Liver (tissue), 9 donors: Measurements from ENCODE around the gene CAPZB. TPM values are rescaled to one million over a fixed set of nuclear protein-coding genes. Genes with fewer than 3 reads are reported as not detected.

Source experiments
- DNase-seq: peaks from one replicate; pipeline ENCODE4 v3.0.0-alpha.2; 2017; ENCODE audit warnings: low spot score
- H3K27ac ChIP-seq, 2 donors: one replicate each; pipeline ENCODE4 v1.7.0; 2013; ENCODE audit warnings: inconsistent platforms in 2 of 2, low read length in 2 of 2, control low read depth in 1 of 2, low read depth in 1 of 2, mild to moderate bottlenecking in 1 of 2
- H3K27me3 ChIP-seq, 4 donors: one replicate each; pipeline versions ENCODE4 v1.6.1 to v1.7.0; 2013; ENCODE audit warnings: low read length in 3 of 4, inconsistent platforms in 1 of 4, mild to moderate bottlenecking in 1 of 4, moderate library complexity in 1 of 4; ENCODE audit not compliant: control insufficient read depth in 4 of 4, insufficient read depth in 4 of 4
- H3K36me3 ChIP-seq, 4 donors: one replicate each; pipeline versions ENCODE4 v1.6.1 to v1.7.0; 2013; ENCODE audit warnings: low read length in 3 of 4, mild to moderate bottlenecking in 3 of 4, low read depth in 1 of 4, moderate library complexity in 1 of 4; ENCODE audit not compliant: control insufficient read depth in 4 of 4, insufficient read depth in 3 of 4
- H3K4me1 ChIP-seq, 4 donors: one replicate each; pipeline versions ENCODE4 v1.6.1 to v1.7.0; 2013; ENCODE audit warnings: low read length in 3 of 4, mild to moderate bottlenecking in 3 of 4, moderate library complexity in 1 of 4; ENCODE audit not compliant: control insufficient read depth in 4 of 4, insufficient read depth in 4 of 4
- H3K4me3 ChIP-seq, 3 donors: one replicate each; pipeline versions ENCODE4 v1.6.1 to v1.7.0; 2013; ENCODE audit warnings: low read length in 3 of 3, control low read depth in 1 of 3, low read depth in 1 of 3, mild to moderate bottlenecking in 1 of 3
- H3K9ac ChIP-seq, 2 donors: one replicate each; pipeline ENCODE4 v1.7.0; 2013; ENCODE audit warnings: low read length in 2 of 2, mild to moderate bottlenecking in 2 of 2, moderate library complexity in 2 of 2, control low read depth in 1 of 2, low read depth in 1 of 2
- H3K9me3 ChIP-seq, 4 donors: one replicate each; pipeline versions ENCODE4 v1.6.1 to v1.7.0; 2013; ENCODE audit warnings: low read length in 3 of 4; ENCODE audit not compliant: control insufficient read depth in 4 of 4
- CTCF ChIP-seq: fragments of 150-350 bp; IDR thresholded peaks from 2 replicates; pipeline ENCODE4 v1.5.1; 2017; ENCODE audit warnings: improper control_type of control experiment, low read depth, low read length; ENCODE audit not compliant: missing input control
- EGR1 ChIP-seq, 2 donors: IDR thresholded peaks; 2 replicates each; pipeline ENCODE4 v1.6.1; 2016 to 2018; ENCODE audit warnings: antibody characterized with exemption in 2 of 2, low read depth in 2 of 2
- FOXA1 ChIP-seq: IDR thresholded peaks from 2 replicates; pipeline ENCODE4 v1.6.1; 2016; ENCODE audit warnings: antibody characterized with exemption
- FOXA2 ChIP-seq: IDR thresholded peaks from 2 replicates; pipeline ENCODE4 v1.6.1; 2016; ENCODE audit warnings: antibody characterized with exemption
- HNF4G ChIP-seq: IDR thresholded peaks from 2 replicates; pipeline ENCODE4 v1.6.1; 2016; ENCODE audit warnings: antibody characterized with exemption
- JUND ChIP-seq, 2 donors: IDR thresholded peaks; 2 replicates each; pipeline ENCODE4 v1.6.1; 2016; ENCODE audit warnings: antibody characterized with exemption in 2 of 2
- NR2F2 ChIP-seq: IDR thresholded peaks from 2 replicates; pipeline ENCODE4 v1.6.1; 2016; ENCODE audit warnings: antibody characterized with exemption
- RAD21 ChIP-seq, 2 donors: IDR thresholded peaks; 2 replicates each; pipeline ENCODE4 v1.6.1; 2016; ENCODE audit warnings: antibody characterized with exemption in 2 of 2, mild to moderate bottlenecking in 2 of 2
- REST ChIP-seq: IDR thresholded peaks from 2 replicates; pipeline ENCODE4 v1.6.1; 2016; ENCODE audit warnings: antibody characterized with exemption, mild to moderate bottlenecking
- RXRA ChIP-seq, 2 donors: IDR thresholded peaks; 2 replicates each; pipeline ENCODE4 v1.6.1; 2017 to 2018; ENCODE audit warnings: antibody characterized with exemption in 2 of 2, mild to moderate bottlenecking in 1 of 2
- SP1 ChIP-seq: IDR thresholded peaks from 2 replicates; pipeline ENCODE4 v1.6.1; 2018; ENCODE audit warnings: antibody characterized with exemption, mild to moderate bottlenecking
- TAF1 ChIP-seq: conservative IDR thresholded peaks from 2 replicates; pipeline ENCODE4 v1.6.1; 2016; ENCODE audit warnings: antibody characterized with exemption, mild to moderate bottlenecking
- ZBTB33 ChIP-seq: IDR thresholded peaks from 2 replicates; pipeline ENCODE4 v1.6.1; 2016; ENCODE audit warnings: antibody characterized with exemption
- WGBS: extraction: QIAGEN DNeasy Blood & Tissue Kit; methylation state at CpG from one replicate; pipeline ENCODE4 v1.1.7; 2013; 5-methylcytosine and 5-hydroxymethylcytosine counted together
- polyA plus RNA-seq, 2 donors: library from polyadenylated mRNA; stranded (reverse) in 1 of 2; unstranded in 1 of 2; fragments of 200-250 nt in 1 of 2; fragments of >200 nt in 1 of 2; fragmentation: Nextera tagmentation in 1 of 2; extraction: Ambion mirVana in 1 of 2; gene quantifications; one replicate each; pipeline versions ENCODE4 v1.2.1 to v1.2.3, GENCODE V29; 2013 to 2015
- total RNA-seq, 2 donors: library from RNA; depleted of rRNA; stranded (reverse); fragments of >200 nt; gene quantifications; one replicate each; pipeline ENCODE4 v1.2.3, GENCODE V29; 2014
- donor health status: healthy.
- donor health status: healthy.
- donor health status: healthy.
- donor health status: healthy.
- donor health status: healthy.

CAPZB gene
- total and polyA plus RNA-seq, 4 donors, result 38.3 to 98.9 (median 51.1) TPM

GRCh38 chr1:19405195-19405760, 80.1 kb downstream of the CAPZB start:
- Histone ChIP-seq H3K27ac (no peak overlapping the region), H3K27me3 (no peaks in the 10 kb centered on the region), H3K36me3 (peaks cover 0 to 3% (median 0%) of the 10 kb centered on the region in 4 donors), H3K4me1 (peaks cover 3 to 18% (median 4%) of the 10 kb centered on the region in 4 donors), H3K4me3 (no peak overlapping the region), H3K9me3 (no peaks in the 10 kb centered on the region), H3K9ac (no peak overlapping the region)
- DNase-seq, result no peak
- TF ChIP-seq FOXA2 (no peak), ZBTB33 (no peak), CTCF (no peak), SP1 (no peak), FOXA1 (no peak), HNF4G (no peak), RAD21 (IDR thresholded peaks at IDR 0.05) (no peak), JUND (IDR thresholded peaks at IDR 0.05) (no peak), RXRA (IDR thresholded peaks at IDR 0.05) (no peak), REST (no peak), EGR1 (IDR thresholded peaks at IDR 0.05; ENCODE audit: low read depth in 2 of 2) (no peak), TAF1 (no peak)
- 91% methylated on average over 10 of the region's 10 CpGs for WGBS

- DNase-seq, result no peak
- TF ChIP-seq NR2F2 (no peak), JUND (IDR thresholded peaks at IDR 0.05) (no peak)
- Histone ChIP-seq H3K9ac (no peak overlapping the region), H3K4me3 (no peak overlapping the region), H3K4me1 (peaks cover 0 to 12% (median under 1%) of the 10 kb centered on the region in 4 donors), H3K27me3 (no peaks in the 10 kb centered on the region), H3K9me3 (no peaks in the 10 kb centered on the region), H3K27ac (no peak overlapping the region), H3K36me3 (peaks cover 0 to 3% (median 0%) of the 10 kb centered on the region in 4 donors)
- 89% methylated on average over 5 of the region's 5 CpGs for WGBS
Observed at GRCh38 chr1:19404748-19405147, 80.6 kb downstream of the CAPZB start.
